Measurements from ENCODE around the gene OSR1.

Gene OSR1

GRCh38 chr2:19357402-19358241, 801 bp downstream of the OSR1 start:
- DNase-seq = no peak

- DNase-seq = no peak
Measured at GRCh38 chr2:19356545-19357401, 1.6 kb downstream of the OSR1 start.

- DNase-seq = no peak
Measured at GRCh38 chr2:19355931-19356544, 2.4 kb downstream of the OSR1 start.

GRCh38 chr2:19355416-19355821, 3.0 kb downstream of the OSR1 start:
- no peak for DNase-seq

- DNase-seq = no peak
Measured at GRCh38 chr2:19355014-19355405, 3.4 kb downstream of the OSR1 start.

GRCh38 chr2:19353721-19354050, 4.7 kb downstream of the OSR1 start:
- no peak for DNase-seq

GRCh38 chr2:19352946-19353720, 5.3 kb downstream of the OSR1 start:
- DNase-seq = no peak

- no peak for DNase-seq
Measured at GRCh38 chr2:19351899-19352697, 6.3 kb downstream of the OSR1 start.

GRCh38 chr2:19351499-19351898, 6.9 kb downstream of the OSR1 start:
- no peak for DNase-seq

GRCh38 chr2:19350678-19351401, 7.6 kb downstream of the OSR1 start:
- no peak for DNase-seq

- DNase-seq = peak; percentile 47 to 54
Measured at GRCh38 chr2:19349911-19350677, 8.3 kb downstream of the OSR1 start.

- no peak for DNase-seq
Measured at GRCh38 chr2:19348692-19349091, 9.7 kb downstream of the OSR1 start.

GRCh38 chr2:19347619-19348562, 10.5 kb downstream of the OSR1 start:
- DNase-seq = peak; percentile 97

GRCh38 chr2:19346983-19347618, 11.3 kb downstream of the OSR1 start:
- peak in 1 of 2 donors; percentile 48 for DNase-seq

- no peak for DNase-seq
Measured at GRCh38 chr2:19337742-19338141, 20.7 kb downstream of the OSR1 start.

GRCh38 chr2:19337202-19337601, 21.2 kb downstream of the OSR1 start:
- no peak for DNase-seq

- DNase-seq = no peak
Measured at GRCh38 chr2:19336781-19337180, 21.6 kb downstream of the OSR1 start.

GRCh38 chr2:19332503-19332902, 25.9 kb downstream of the OSR1 start:
- DNase-seq = no peak

GRCh38 chr2:19331450-19331849, 27.0 kb downstream of the OSR1 start:
- DNase-seq = no peak
